Left ventricle myocardium superior (tissue), 1 donor: ENCODE measurements around the gene CIAO3. TPM values are rescaled to one million over a fixed set of nuclear protein-coding genes. Genes with fewer than 3 reads are reported as not detected.

Experiments used
- ATAC-seq: fragments of 200-7000 bp; cut with Tn5 transposase; one replicate; pipeline ENCODE4 v1.9.1; 2020; ENCODE audit warnings: mild to moderate bottlenecking, moderate library complexity
- DNase-seq: peaks from one replicate; pipeline ENCODE4 v3.0.0-alpha.2; 2020
- intact Hi-C: fragments of 100-400 bp; cut with micrococcal nuclease; formaldehyde crosslinking; loops from one replicate; pipeline ENCODE4 v1.11.0; 2022
- microRNA-seq: library from miRNA; unstranded; fragments of <30 nt; microRNA quantifications from one replicate; pipeline ENCODE4 v1.2.0, GENCODE V29; 2020; ENCODE audit warnings: borderline number of aligned reads
- total RNA-seq: library from RNA; stranded (reverse); fragmentation: NEBNext Ultra II Directional; extraction: Animal tissue kit (Norgen Biotek cat#: 25700); gene quantifications from one replicate; pipeline ENCODE4 v1.2.1, GENCODE V29; 2021
- donor health status: DM: no; HTN: yes; CAD: no; lungs with severe emphysema.

Gene CIAO3
- total RNA-seq, 1 donor from 2014 or later, result 34.5 TPM

DNA sequence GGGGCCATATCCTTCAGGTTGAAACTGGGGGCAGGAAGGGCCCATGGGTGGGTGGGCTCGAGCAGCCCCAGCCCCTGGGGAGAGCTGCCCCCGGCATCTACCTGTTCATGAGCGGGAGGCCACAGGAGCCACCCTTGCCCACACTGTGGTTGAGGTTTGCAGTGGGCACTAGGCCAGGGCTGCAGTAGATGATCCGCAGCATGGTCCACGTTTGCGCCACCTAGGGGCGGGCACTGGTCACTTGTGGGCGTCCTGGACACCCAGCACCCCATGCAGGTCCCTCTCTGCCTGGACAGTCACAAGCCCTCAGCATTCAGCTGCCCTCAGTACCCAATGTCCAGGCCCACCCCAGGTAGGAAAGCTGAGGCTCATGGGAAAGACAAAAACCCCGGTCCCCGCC lies 54.8 kb downstream of the CIAO3 start:
- DNase-seq (peak; percentile 60), ATAC-seq (no peak)
- intact Hi-C loops, result no loop called here

DNA sequence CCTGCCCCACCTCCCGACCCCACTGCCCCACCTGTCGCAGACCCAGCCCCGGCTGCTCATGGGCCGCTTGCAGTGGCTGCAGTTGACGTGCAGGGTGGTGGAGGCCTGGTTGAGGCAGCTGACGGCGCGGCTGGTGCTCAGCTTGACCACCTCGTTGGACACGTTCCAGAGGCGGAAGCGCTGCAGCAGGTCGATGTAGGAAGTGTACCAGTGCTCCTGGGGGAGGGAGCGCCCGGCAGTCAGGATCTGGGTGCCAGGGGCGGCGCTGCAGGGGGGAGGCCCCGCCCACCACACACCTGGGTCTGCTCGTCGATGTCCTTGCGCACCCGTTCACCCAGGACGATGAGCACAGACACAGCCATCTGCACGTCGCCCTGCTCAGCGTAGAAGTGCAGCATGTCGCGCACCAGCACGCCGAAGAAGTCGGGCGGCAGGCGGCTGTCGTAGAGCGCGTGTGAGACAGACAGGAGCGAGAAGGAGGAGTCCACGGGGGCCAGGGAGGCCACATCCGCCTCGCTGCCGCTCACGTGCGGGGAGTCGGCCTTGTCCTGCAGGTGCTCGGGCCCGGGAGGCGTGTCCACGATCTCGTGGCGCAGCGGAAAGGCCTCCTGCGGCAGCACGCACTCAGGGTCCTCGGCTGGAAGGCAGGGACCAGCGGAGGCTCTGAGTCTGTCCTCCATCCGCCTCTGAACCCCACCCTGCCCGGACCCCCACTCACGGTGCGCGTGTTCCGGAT lies 55.7 kb downstream of the CIAO3 start:
- DNase-seq, result peak; percentile 53

DNA sequence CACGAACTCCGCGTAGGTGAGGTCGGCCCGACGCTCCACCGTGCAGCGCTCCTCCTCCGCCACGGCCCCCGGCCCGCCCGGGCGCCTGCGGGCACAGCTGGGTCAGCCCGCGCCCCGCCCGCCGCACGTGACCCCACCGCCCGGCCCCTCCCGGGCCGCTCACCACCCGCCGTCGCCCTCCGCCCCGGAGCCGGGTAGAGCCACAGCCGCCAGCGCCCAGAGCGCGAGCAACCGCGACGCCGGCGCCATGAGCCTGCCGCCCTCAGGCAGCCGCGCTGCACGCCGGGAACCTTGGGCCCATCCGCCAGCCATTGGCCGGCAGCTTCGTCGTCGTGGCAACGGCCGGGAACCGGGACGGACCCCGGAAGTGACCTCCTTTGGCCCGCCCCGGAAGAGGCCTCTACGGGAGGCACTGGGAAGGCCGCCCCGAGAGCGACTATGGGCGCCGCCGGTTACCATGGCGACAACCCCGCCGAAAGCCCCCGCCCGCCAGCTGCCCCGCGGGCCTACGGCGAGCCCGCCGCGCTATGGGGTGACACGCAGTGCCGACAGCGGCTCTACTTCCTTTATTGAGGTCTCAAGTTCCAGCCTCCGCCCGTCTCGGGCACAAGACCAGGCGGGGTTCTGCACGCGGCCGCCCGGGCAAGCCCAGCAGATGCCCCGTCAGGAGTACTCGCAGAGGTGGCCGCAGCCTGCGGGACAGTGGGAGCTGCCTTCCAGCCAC lies 56.6 kb downstream of the CIAO3 start, which contains the start of gene JMJD8:
TSS of gene JMJD8 (minus strand) at position 264 of the 724 bp plus-strand sequence. CDS start at position 249, 15 bp downstream.
- DNase-seq (peak; percentile 99), ATAC-seq (peak; percentile 63)
- intact Hi-C loops, result no loop called here

More for the DNA sequence above, 55.7 kb downstream of the CIAO3 start:
- ATAC-seq, result no peak
- intact Hi-C loops, result no loop called here

DNA sequence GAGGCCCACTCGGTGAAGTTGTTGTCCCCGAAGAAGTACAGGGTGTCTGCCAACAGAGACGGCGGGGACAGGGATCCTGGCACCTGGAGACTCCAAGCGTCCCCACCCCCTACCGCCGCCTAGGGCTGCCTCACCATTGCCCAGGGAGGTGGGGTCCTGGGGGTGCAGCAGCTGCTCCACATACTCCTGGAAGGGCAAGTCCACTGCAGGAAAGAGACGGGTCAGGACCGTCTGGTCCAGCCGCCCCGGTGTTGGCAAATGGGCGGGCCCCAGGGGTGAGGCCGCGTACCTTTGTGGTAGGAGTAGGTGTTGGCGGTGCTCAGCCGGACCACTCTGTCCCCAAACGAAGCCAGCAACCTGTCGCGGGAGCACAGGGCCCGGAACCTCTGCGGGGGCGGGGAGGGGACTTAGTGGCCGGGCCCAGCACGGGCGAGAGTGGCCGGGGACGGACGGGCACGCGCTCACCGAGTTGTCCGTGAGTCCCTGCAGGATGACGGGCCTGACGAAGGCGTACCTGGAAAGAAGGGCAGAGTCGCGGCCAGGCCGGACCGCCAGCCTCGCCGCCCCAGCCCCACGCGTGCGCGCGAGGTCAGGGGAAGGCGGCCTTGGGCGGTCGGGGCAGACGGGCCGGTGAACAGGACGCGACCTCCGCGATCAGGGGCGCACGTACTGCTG lies 57.3 kb downstream of the CIAO3 start:
- intact Hi-C loops, result no loop called here
- ATAC-seq (no peak), DNase-seq (no peak)

DNA sequence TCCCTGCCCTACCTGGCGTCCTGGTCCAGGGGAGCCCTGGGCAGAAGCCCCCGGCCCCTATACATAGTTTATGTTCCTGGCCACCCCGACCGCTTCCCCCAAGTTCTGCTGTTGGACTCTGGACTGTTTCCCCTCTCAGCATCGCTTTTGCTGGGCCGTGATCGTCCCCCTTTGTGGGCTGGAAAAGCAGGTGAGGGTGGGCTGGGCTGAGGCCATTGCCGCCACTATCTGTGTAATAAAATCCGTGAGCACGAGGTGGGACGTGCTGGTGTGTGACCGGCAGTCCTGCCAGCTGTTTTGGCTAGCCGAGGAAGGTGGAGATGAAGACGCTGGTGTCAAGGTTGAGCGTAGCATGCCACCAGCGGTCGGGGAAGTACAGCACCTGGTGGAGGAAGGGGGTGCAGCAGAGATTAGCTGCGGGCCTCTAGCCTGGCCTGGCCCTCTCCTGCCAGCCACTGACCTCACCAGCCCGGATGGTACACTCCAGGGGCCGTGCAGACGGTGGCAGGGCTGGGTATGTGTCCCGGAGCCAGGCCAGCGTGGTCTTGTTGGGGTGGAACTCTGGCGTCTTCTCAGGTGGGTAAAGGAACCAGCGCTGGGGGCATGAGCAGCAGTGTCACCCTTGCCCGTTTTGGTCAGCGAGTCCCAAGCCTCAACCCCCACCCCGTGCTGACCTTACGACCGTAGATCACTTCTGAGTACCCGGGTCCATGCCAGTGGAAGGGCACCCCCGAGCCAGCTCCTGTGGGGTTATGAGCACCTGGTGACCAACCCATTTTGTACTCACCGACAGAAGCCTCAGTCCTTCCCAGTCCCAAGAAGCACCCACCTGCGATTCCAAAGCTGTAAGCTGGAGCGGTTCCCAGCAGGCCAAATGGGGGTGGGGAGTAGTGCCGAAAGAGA lies 58.1 kb downstream of the CIAO3 start:
- no peak for ATAC-seq
- intact Hi-C loops, result no loop called here
- DNase-seq, result no peak

DNA sequence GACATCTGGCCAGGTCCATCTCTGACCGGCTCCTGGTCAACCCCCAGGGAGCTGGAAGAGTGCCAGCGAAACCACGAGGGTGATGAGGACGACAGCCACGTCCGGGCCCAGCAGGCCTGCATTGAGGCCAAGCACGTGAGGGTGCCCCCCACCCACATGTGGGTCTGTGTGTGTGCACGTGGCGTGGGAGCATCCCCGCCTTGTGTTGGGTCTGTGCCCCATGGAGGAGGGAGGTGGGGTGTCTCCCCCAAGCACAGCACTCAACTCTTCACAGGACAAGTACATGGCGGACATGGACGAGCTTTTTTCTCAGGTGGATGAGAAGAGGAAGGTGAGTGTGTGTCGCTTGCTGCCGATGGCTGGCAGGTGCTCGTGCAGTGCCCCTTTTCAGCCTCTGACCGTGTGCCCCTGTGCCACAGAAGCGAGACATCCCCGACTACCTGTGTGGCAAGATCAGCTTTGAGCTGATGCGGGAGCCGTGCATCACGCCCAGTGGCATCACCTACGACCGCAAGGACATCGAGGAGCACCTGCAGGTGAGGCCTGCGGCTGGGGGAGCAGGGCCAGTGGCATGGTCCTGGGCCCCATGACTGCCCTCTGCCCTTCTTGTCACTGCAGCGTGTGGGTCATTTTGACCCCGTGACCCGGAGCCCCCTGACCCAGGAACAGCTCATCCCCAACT lies 58.9 kb downstream of the CIAO3 start:
- intact Hi-C loops, result no loop called here
- DNase-seq, result peak; percentile 62

DNA sequence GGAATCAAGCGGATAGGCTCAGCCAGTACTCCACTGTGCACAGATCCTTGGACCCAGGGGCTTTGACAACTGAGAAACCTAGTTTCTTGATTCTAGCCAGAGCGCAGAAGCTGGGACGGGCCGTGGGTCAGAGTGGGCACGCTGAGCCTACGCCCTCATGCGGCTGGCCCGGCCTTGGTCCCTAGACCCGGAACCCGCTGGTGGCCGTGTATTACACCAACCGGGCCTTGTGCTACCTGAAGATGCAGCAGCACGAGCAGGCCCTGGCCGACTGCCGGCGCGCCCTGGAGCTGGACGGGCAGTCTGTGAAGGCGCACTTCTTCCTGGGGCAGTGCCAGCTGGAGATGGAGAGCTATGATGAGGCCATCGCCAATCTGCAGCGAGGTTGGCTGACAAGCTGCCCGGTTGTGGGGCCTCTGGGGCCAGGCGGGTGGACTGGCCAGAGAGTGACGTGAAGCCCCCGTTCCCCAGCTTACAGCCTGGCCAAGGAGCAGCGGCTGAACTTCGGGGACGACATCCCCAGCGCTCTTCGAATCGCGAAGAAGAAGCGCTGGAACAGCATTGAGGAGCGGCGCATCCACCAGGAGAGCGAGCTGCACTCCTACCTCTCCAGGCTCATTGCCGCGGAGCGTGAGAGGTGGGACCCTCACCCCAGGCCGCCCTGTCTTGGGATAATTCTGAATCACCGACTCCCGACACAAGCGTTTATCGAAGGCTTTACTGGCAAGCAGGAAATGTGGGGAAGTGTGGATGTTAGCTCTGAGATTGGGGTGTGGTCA lies 59.6 kb downstream of the CIAO3 start:
- ATAC-seq (no peak), DNase-seq (peak; percentile 67)
- intact Hi-C loops, result no loop called here

More for the DNA sequence above, 58.9 kb downstream of the CIAO3 start:
- no peak for ATAC-seq

DNA sequence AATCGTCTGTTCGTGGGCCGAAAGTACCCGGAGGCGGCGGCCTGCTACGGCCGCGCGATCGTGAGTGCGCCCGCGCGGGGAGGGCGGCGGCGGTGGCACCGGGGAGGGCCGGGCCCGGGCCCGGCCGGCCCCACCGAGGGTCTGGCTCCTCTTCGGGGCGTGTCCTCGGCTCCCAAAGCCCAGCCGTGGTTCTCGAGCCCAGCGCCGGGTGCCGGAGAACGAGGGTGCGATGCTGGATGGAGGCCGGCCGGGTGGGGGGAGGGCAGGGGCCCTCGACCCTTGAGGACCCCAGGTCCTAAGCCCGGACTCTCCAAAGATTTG lies 60.2 kb downstream of the CIAO3 start:
- ATAC-seq, result no peak
- intact Hi-C loops, result no loop called here
- DNase-seq, result no peak

DNA sequence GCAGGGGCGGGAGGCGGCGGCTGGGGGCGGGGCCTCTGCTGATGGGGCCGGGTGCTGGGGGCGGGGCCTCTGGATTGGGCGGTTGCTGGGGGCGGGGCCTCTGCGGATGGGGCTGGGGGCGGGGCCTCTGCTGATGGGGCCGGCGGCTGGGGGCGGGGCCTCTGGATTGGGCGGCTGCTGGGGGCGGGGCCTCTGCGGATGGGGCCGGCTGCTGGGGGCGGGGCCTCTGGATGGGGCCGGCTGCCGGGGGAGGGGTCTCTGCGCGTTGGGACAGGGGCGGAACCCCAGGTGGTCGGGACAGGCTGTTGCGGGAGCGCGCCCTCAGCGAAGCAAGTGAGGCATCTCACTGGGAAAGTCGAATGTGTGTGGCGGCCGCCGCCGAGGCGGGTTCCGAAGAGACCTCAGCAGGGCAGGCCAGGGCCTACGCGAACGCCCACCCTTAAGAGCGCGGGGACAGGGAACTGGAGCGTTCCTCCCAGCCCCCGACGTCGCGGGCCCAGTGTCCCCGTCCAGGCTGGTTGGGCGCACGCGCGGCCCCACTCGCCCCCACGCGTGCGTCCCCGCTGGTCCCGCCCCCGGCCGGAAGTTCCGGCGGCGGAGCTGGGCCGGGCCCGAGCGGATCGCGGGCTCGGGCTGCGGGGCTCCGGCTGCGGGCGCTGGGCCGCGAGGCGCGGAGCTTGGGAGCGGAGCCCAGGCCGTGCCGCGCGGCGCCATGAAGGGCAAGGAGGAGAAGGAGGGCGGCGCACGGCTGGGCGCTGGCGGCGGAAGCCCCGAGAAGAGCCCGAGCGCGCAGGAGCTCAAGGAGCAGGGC lies 60.8 kb downstream of the CIAO3 start, which contains the start of gene STUB1:
TSS of gene STUB1 (plus strand) at position 597 of the 811 bp plus-strand sequence. CDS start at position 713, 116 bp downstream.
- intact Hi-C loops, result no loop called here

More for the DNA sequence above, 60.8 kb downstream of the CIAO3 start, which contains the start of gene STUB1:
- DNase-seq, result peak; percentile 93
- ATAC-seq, result peak; percentile 73

Small RNA genes within 50 kb of the gene (microRNA-seq; reads per million reads assigned to microRNA genes)
- gene MIR662, result not detected

Other genes with a start within 250 kb of the CIAO3 start
- gene CAPN15, start 213.3 kb downstream of the CIAO3 start, total RNA-seq, result 17.8 TPM
- not detected for gene PRR35, start 180.6 kb downstream of the CIAO3 start, total RNA-seq
- gene NHLRC4, start 174.0 kb downstream of the CIAO3 start, total RNA-seq, result 0.52 TPM
- gene PIGQ, start 171.0 kb downstream of the CIAO3 start, total RNA-seq, result 16.9 TPM
- 11.4 TPM for gene RAB40C, start 150.9 kb downstream of the CIAO3 start, total RNA-seq
- gene WFIKKN1, start 110.0 kb downstream of the CIAO3 start, total RNA-seq, result 0.10 TPM
- gene METTL26, start 104.7 kb downstream of the CIAO3 start, total RNA-seq, result 62.2 TPM
- 187 TPM for gene MCRIP2, start 99.2 kb downstream of the CIAO3 start, total RNA-seq
- gene WDR90, start 91.6 kb downstream of the CIAO3 start, total RNA-seq, result 10.9 TPM
- gene RHOT2, start 72.9 kb downstream of the CIAO3 start, total RNA-seq, result 88.8 TPM
- 1.9 TPM for gene RHBDL1, start 65.3 kb downstream of the CIAO3 start, total RNA-seq
- 144 TPM for gene STUB1, start 60.6 kb downstream of the CIAO3 start, total RNA-seq
- 49.0 TPM for gene JMJD8, start 56.7 kb downstream of the CIAO3 start, total RNA-seq
- gene WDR24, start 50.6 kb downstream of the CIAO3 start, total RNA-seq, result 8.3 TPM
- 0.99 TPM for gene FBXL16, start 35.2 kb downstream of the CIAO3 start, total RNA-seq
- gene METRN, start 25.9 kb downstream of the CIAO3 start, total RNA-seq, result 57.9 TPM
- 31.2 TPM for gene ANTKMT, start 19.9 kb downstream of the CIAO3 start, total RNA-seq
- gene CCDC78, start 14.6 kb downstream of the CIAO3 start, total RNA-seq, result 0.50 TPM
- gene HAGHL, start 13.9 kb downstream of the CIAO3 start, total RNA-seq, result 13.6 TPM
- gene MSLN, start 19.7 kb upstream of the CIAO3 start, total RNA-seq, result 4.6 TPM
- 8.7 TPM for gene RPUSD1, start 47.4 kb upstream of the CIAO3 start, total RNA-seq
- 6.6 TPM for gene CHTF18, start 47.6 kb upstream of the CIAO3 start, total RNA-seq
- not detected for gene GNG13, start 59.7 kb upstream of the CIAO3 start, total RNA-seq
- 6.0 TPM for gene LMF1, start 230.0 kb upstream of the CIAO3 start, total RNA-seq
- 0.47 TPM for gene SOX8, start 240.8 kb upstream of the CIAO3 start, total RNA-seq